GM13976 (cell line): Measurements from ENCODE around the gene RNF220.

Source experiments
- DNase-seq: peaks from one replicate; pipeline ENCODE4 v3.0.0; 2012; ENCODE audit warnings: low spot score
- CTCF ChIP-seq: IDR thresholded peaks from 2 replicates; pipeline ENCODE4 v1.5.1; 2012; ENCODE audit warnings: borderline replicate concordance, mild to moderate bottlenecking; ENCODE audit not compliant: insufficient read depth; ENCODE audit errors: extremely low read depth, missing control alignments, control extremely low read depth
- in situ Hi-C: fragments of 300-500 bp; cut with MboI; formaldehyde crosslinking; loops from one replicate; pipeline ENCODE4 v1.12.0; 2022; ENCODE audit warnings: low sequenced_read_pairs, mixed read lengths, inconsistent platforms; ENCODE audit not compliant: unreplicated experiment

The RNF220 gene

DNA sequence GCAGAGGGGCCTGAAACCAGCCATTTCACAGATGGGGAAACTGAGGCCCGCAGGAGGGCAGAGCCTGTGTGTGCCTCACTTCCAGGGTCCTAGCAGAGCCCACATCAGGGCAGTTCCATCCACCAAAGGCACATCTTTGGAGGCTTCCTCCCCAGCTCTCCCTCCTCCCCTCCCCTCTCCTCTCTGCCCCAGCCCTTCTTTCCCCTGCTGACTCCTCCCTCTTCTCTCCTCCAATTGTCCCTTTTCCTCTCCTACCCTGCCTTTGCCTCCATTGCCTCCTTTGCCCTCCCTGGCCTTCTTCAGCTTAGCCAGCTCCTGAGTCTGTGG is 212.6 kb downstream of the RNF220 start:
- DNase-seq, result no peak
- TF ChIP-seq CTCF, result no peak
- in situ Hi-C loops, result no loop called here

DNA sequence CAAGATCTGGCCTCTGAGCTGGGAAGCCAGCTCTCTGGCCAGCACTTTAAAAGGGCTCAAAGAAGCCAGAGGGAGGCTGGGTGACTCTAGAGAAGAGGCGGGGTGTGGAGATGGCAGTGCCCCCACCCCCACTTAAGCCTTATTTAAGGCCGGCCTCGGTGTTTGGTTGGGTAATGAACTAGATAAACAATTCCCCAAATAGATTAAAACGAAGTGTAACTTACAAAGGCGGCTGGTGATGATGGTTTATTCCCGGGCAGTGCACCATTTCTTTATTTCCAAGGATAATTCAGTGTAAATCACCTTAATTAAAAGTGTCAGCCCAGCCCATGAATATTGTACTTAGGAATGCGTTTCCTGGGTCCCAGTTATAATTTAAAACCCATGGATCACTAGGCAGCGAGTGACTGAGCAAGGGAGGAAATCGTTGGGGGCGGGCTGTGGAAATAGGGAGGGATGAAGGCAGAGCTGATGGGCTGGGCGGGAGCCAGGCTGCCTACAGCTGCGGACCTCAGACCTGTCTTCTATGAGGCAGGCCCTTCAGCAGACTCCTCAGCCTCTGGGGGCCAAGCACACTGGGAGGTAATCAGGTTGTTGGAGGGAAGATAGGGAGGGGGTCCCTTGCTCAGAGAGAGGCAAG is 214.3 kb downstream of the RNF220 start:
- no peak for TF ChIP-seq CTCF
- in situ Hi-C loops, result no loop called here
- no peak for DNase-seq

GRCh38 chr1:44620072-44620471 is 215.0 kb downstream of the RNF220 start:
- no peak for DNase-seq
- no peak for TF ChIP-seq CTCF
- in situ Hi-C loops, result no loop called here

- DNase-seq, result no peak
- TF ChIP-seq CTCF, result no peak
- in situ Hi-C loops, result no loop called here
Observed at GRCh38 chr1:44621841-44622286, 216.8 kb downstream of the RNF220 start.

- TF ChIP-seq CTCF, result no peak
- in situ Hi-C loops, result no loop called here
- no peak for DNase-seq
Observed at GRCh38 chr1:44624268-44624901, 219.3 kb downstream of the RNF220 start.

GRCh38 chr1:44625348-44625747 is 220.3 kb downstream of the RNF220 start:
- no peak for TF ChIP-seq CTCF

More at GRCh38 chr1:44625348-44625747, 220.3 kb downstream of the RNF220 start:
- in situ Hi-C loops, result no loop called here
- DNase-seq, result no peak
